HEK293 (cell line): ENCODE data around the gene BCL2.

ENCODE experiments used
- CTCF ChIA-PET: fragments of 350-600 bp; formaldehyde crosslinking; extraction: SDS; loops from one replicate; lab custom pipeline; 2021; ENCODE audit warnings: antibody characterized with exemption; lab: Yijun Ruan, JAX
- POLR2A ChIA-PET: fragments of 300-600 bp; formaldehyde crosslinking; extraction: SDS; loops from one replicate; lab custom pipeline; 2020; ENCODE audit warnings: antibody characterized with exemption, inconsistent platforms; lab: Yijun Ruan, JAX
- H3K27ac ChIP-seq: fragments of 200-500 bp; sonication (Bioruptor generic); 2 replicates; pipeline ENCODE4 v1.5.1; 2014; ENCODE audit warnings: low read depth, low read length, control low read depth, inconsistent platforms; ENCODE audit errors: extremely low read depth
- H3K36me3 ChIP-seq, 2 experiments: fragments of 200-500 bp in 1 of 2; sonication (Bioruptor generic) in 1 of 2; 1 replicate in 1 of 2; 2 replicates in 1 of 2; pipeline ENCODE4 v1.5.1; 2014 to 2017; ENCODE audit warnings: inconsistent platforms in 2 of 2, low read length in 2 of 2; ENCODE audit not compliant: control insufficient read depth in 2 of 2, insufficient read depth in 1 of 2
- H3K4me1 ChIP-seq: fragments of 200-500 bp; sonication (Bioruptor generic); 2 replicates; pipeline ENCODE4 v1.5.1; 2014; ENCODE audit warnings: mild to moderate bottlenecking, low read length, inconsistent platforms; ENCODE audit not compliant: control insufficient read depth, insufficient read depth
- H3K4me3 ChIP-seq: 2 replicates; pipeline ENCODE4 v1.5.1; 2011; ENCODE audit warnings: low read depth, mild to moderate bottlenecking, control low read depth, low read length, moderate library complexity
- H3K9me3 ChIP-seq: fragments of 200-500 bp; sonication (Bioruptor generic); 2 replicates; pipeline ENCODE4 v1.5.1; 2014; ENCODE audit warnings: low read depth, low read length, inconsistent platforms; ENCODE audit not compliant: control insufficient read depth, insufficient read depth
- BCL11B ChIP-seq: fragments of 450-650 bp; formaldehyde crosslinking; IDR thresholded peaks from 2 replicates; pipeline ENCODE4 v1.5.1; 2016; ENCODE audit warnings: low read depth, missing biosample characterization, missing genetic modification characterization
- BCL6B ChIP-seq: fragments of 450-650 bp; formaldehyde crosslinking; IDR thresholded peaks from 2 replicates; pipeline ENCODE4 v1.5.1; 2017; ENCODE audit warnings: missing biosample characterization, missing genetic modification characterization
- GLIS2 ChIP-seq: fragments of 450-650 bp; formaldehyde crosslinking; IDR thresholded peaks from 2 replicates; pipeline ENCODE4 v1.5.1; 2016; ENCODE audit warnings: missing biosample characterization, missing genetic modification characterization
- HOXC10 ChIP-seq: sonication (generic); formaldehyde crosslinking; IDR thresholded peaks from 2 replicates; pipeline ENCODE4 v1.8.1; 2023; ENCODE audit warnings: mild to moderate bottlenecking, missing genetic modification reagents
- IKZF3 ChIP-seq: fragments of 450-650 bp; IDR thresholded peaks from 2 replicates; pipeline ENCODE4 v1.5.0; 2018; ENCODE audit warnings: missing biosample characterization, mild to moderate bottlenecking, missing genetic modification characterization, moderate library complexity
- SP2 ChIP-seq: fragments of 450-650 bp; formaldehyde crosslinking; IDR thresholded peaks from 2 replicates; pipeline ENCODE4 v1.5.1; 2016; ENCODE audit warnings: missing biosample characterization, missing genetic modification characterization
- ZBTB17 ChIP-seq: fragments of 450-650 bp; formaldehyde crosslinking; IDR thresholded peaks from 2 replicates; pipeline ENCODE4 v1.5.1; 2016; ENCODE audit warnings: missing biosample characterization, missing genetic modification characterization
- ZBTB7A ChIP-seq: fragments of 450-650 bp; formaldehyde crosslinking; IDR thresholded peaks from 2 replicates; pipeline ENCODE4 v1.5.1; 2016; ENCODE audit warnings: low read depth, missing biosample characterization, missing genetic modification characterization
- ZNF10 ChIP-seq: fragments of 450-650 bp; formaldehyde crosslinking; IDR thresholded peaks from 2 replicates; pipeline ENCODE4 v1.5.1; 2017; ENCODE audit warnings: missing biosample characterization, missing genetic modification characterization
- ZNF140 ChIP-seq: fragments of 450-650 bp; formaldehyde crosslinking; IDR thresholded peaks from 2 replicates; pipeline ENCODE4 v1.5.1; 2016; ENCODE audit warnings: missing biosample characterization, missing genetic modification characterization
- ZNF280C ChIP-seq: fragments of 450-650 bp; formaldehyde crosslinking; IDR thresholded peaks from 2 replicates; pipeline ENCODE4 v1.5.1; 2016; ENCODE audit warnings: missing biosample characterization, missing genetic modification characterization
- ZNF324 ChIP-seq: fragments of 450-650 bp; formaldehyde crosslinking; IDR thresholded peaks from 2 replicates; pipeline ENCODE4 v1.5.1; 2016; ENCODE audit warnings: missing biosample characterization, missing genetic modification characterization
- ZNF366 ChIP-seq: fragments of 450-650 bp; formaldehyde crosslinking; conservative IDR thresholded peaks from 2 replicates; pipeline ENCODE4 v1.5.1; 2016; ENCODE audit warnings: missing biosample characterization, missing genetic modification characterization
- ZNF645 ChIP-seq: fragments of 450-650 bp; formaldehyde crosslinking; IDR thresholded peaks from 2 replicates; pipeline ENCODE4; 2016; ENCODE audit warnings: missing biosample characterization, missing genetic modification characterization
- ZNF658 ChIP-seq: fragments of 450-650 bp; formaldehyde crosslinking; IDR thresholded peaks from 2 replicates; pipeline ENCODE4; 2016; ENCODE audit warnings: missing biosample characterization, missing genetic modification characterization
- ZNF660 ChIP-seq: fragments of 450-650 bp; IDR thresholded peaks from 2 replicates; pipeline ENCODE4 v1.5.1; 2018; ENCODE audit warnings: missing biosample characterization, mild to moderate bottlenecking, missing genetic modification characterization
- ZNF785 ChIP-seq: fragments of 450-650 bp; formaldehyde crosslinking; IDR thresholded peaks from 2 replicates; pipeline ENCODE4 v1.5.1; 2016; ENCODE audit warnings: missing biosample characterization, missing genetic modification characterization
- ZNF791 ChIP-seq: fragments of 450-650 bp; formaldehyde crosslinking; IDR thresholded peaks from 2 replicates; pipeline ENCODE4 v1.5.1; 2016; ENCODE audit warnings: missing biosample characterization, missing genetic modification characterization

The BCL2 gene

GRCh38 chr18:63273222-63273927 is 46.2 kb downstream of the BCL2 start:
- H3K4me1 ChIP-seq = peaks cover 5% of the 10 kb centered on the region; the same call in 1 of the 2 replicates
- no peak overlapping the region for H3K4me3 ChIP-seq
- ChIA-PET CTCF (interaction anchor here (0.8 kb wide), 1 partner anchor 28 kb away, joined by 4 read pairs; no protein-coding TSS in a partner anchor), POLR2A (interaction anchor here (0.6 kb wide), 1 partner anchor 91 kb away, joined by 3 read pairs; no protein-coding TSS in a partner anchor)
- H3K9me3 ChIP-seq = no peaks in the 10 kb centered on the region
- no peaks in the 10 kb centered on the region for H3K36me3 ChIP-seq
- TF ChIP-seq ZNF140 (no peak), ZNF366 (tag by site-specific recombination) (no peak), ZNF791 (tag by site-specific recombination) (no peak), ZBTB17 (tag by site-specific recombination) (no peak), BCL6B (no peak), ZNF785 (tag by site-specific recombination) (no peak), ZNF658 (tag by site-specific recombination) (no peak), ZBTB7A (tag by site-specific recombination) (no peak)
- TF ChIP-seq, all 188 proteins: peak for 0
- no peak overlapping the region for H3K27ac ChIP-seq

GRCh38 chr18:63272638-63273037 is 46.9 kb downstream of the BCL2 start:
- Histone ChIP-seq H3K4me3 (no peak overlapping the region), H3K9me3 (no peaks in the 10 kb centered on the region), H3K27ac (no peak overlapping the region), H3K4me1 (peaks cover 5% of the 10 kb centered on the region; the same call in 1 of the 2 replicates), H3K36me3 (no peaks in the 10 kb centered on the region)
- CTCF ChIA-PET = interaction anchor here (0.8 kb wide), 1 partner anchor 28 kb away, joined by 4 read pairs; no protein-coding TSS in a partner anchor
- POLR2A ChIA-PET = interaction anchor here (0.6 kb wide), 1 partner anchor 90 kb away, joined by 3 read pairs; no protein-coding TSS in a partner anchor
- TF ChIP-seq ZNF324 (tag by site-specific recombination) (no peak), ZNF645 (tag by site-specific recombination) (no peak)

GRCh38 chr18:63271881-63272299 is 47.7 kb downstream of the BCL2 start:
- ChIA-PET POLR2A (no interaction called here), CTCF (interaction anchor here (0.6 to 0.7 kb wide), 2 partner anchors 17 to 306 kb away, joined by 3 read pairs; no protein-coding TSS in a partner anchor)
- Histone ChIP-seq H3K27ac (no peak overlapping the region), H3K36me3 (no peaks in the 10 kb centered on the region), H3K4me3 (no peak overlapping the region)
- TF ChIP-seq ZNF660 (tag by site-specific recombination) = no peak
- no peak for TF ChIP-seq SP2 (tag by site-specific recombination)
- TF ChIP-seq ZNF280C = no peak
- TF ChIP-seq GLIS2 = no peak
- TF ChIP-seq IKZF3 (tag by site-specific recombination) = no peak
- no peak for TF ChIP-seq BCL11B (tag by site-specific recombination)
- TF ChIP-seq ZNF10 = no peak
- TF ChIP-seq HOXC10 (CRISPR knock-in tag) = no peak
- TF ChIP-seq, all 188 proteins: peak for 0
- Histone ChIP-seq H3K4me1 (peaks cover 5% of the 10 kb centered on the region; the same call in 1 of the 2 replicates), H3K9me3 (no peaks in the 10 kb centered on the region)
